ENCODE measurements around the gene ALDOA.

The ALDOA gene

GRCh38 chr16:30096862-30097563 is 31.5 kb downstream of the ALDOA start:
- H3K4me1 ChIP-seq (ENCODE audit: control insufficient read depth, insufficient read depth, low read length, poor library complexity, severe bottlenecking): peaks cover 25% of the 10 kb centered on the region
- H3K27ac ChIP-seq (ENCODE audit: insufficient read depth, low read length, poor library complexity, severe bottlenecking): peak overlapping the region; percentile 69
- no peaks in the 10 kb centered on the region for H3K27me3 ChIP-seq (replicated peaks; ENCODE audit: control insufficient read depth, insufficient read depth, low read length, poor library complexity, severe bottlenecking)
- peaks cover 20% of the 10 kb centered on the region for H3K9me3 ChIP-seq (ENCODE audit: control insufficient read depth, low read length)
- H3K4me3 ChIP-seq (ENCODE audit: insufficient read depth, low read depth, low read length, poor library complexity, severe bottlenecking): no peak overlapping the region
- DNase-seq: no peak
- H3K36me3 ChIP-seq (ENCODE audit: control insufficient read depth, insufficient read depth, low read length): peaks cover 8% of the 10 kb centered on the region

- Histone ChIP-seq H3K4me1 (ENCODE audit: control insufficient read depth, insufficient read depth, low read length, poor library complexity, severe bottlenecking) (no peaks in the 10 kb centered on the region), H3K36me3 (ENCODE audit: control insufficient read depth, insufficient read depth, low read length) (peaks cover 15% of the 10 kb centered on the region), H3K27ac (ENCODE audit: insufficient read depth, low read length, poor library complexity, severe bottlenecking) (no peak overlapping the region), H3K27me3 (replicated peaks; ENCODE audit: control insufficient read depth, insufficient read depth, low read length, poor library complexity, severe bottlenecking) (no peaks in the 10 kb centered on the region), H3K4me3 (ENCODE audit: insufficient read depth, low read depth, low read length, poor library complexity, severe bottlenecking) (no peak overlapping the region), H3K9me3 (ENCODE audit: control insufficient read depth, low read length) (no peaks in the 10 kb centered on the region)
- DNase-seq: no peak
These were observed 38.5 kb downstream of the ALDOA start for GRCh38 chr16:30104090-30104489.

DNA sequence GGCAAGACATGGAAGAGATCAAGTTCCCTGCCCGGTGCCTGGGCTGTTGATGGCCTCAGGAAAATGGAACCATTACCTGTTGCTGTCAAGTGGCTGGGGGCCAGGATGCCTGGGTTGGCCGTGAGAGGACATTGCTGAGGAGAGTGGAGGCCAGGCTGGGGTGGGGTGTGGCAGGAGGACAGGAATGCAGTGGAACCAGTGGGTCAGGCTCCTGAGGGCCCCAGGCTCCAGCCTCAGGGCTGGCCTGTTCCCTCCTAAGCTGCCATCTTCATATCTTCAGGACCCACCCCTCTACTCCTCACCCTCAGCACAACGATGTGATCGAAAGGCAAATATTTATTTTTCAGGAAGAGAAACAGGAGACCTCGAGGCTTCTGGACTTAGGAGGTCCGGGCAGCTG is 38.9 kb downstream of the ALDOA start:
- H3K36me3 ChIP-seq (ENCODE audit: control insufficient read depth, insufficient read depth, low read length): peaks cover 15% of the 10 kb centered on the region
- H3K9me3 ChIP-seq (ENCODE audit: control insufficient read depth, low read length): no peaks in the 10 kb centered on the region
- no peak overlapping the region for H3K27ac ChIP-seq (ENCODE audit: insufficient read depth, low read length, poor library complexity, severe bottlenecking)
- no peaks in the 10 kb centered on the region for H3K4me1 ChIP-seq (ENCODE audit: control insufficient read depth, insufficient read depth, low read length, poor library complexity, severe bottlenecking)
- no peak for DNase-seq
- H3K27me3 ChIP-seq (replicated peaks; ENCODE audit: control insufficient read depth, insufficient read depth, low read length, poor library complexity, severe bottlenecking): no peaks in the 10 kb centered on the region
- no peak overlapping the region for H3K4me3 ChIP-seq (ENCODE audit: insufficient read depth, low read depth, low read length, poor library complexity, severe bottlenecking)

- DNase-seq: no peak
- H3K4me3 ChIP-seq (ENCODE audit: insufficient read depth, low read depth, low read length, poor library complexity, severe bottlenecking): no peak overlapping the region
- peaks cover 4% of the 10 kb centered on the region for H3K4me1 ChIP-seq (ENCODE audit: control insufficient read depth, insufficient read depth, low read length, poor library complexity, severe bottlenecking)
- no peaks in the 10 kb centered on the region for H3K9me3 ChIP-seq (ENCODE audit: control insufficient read depth, low read length)
- no peak overlapping the region for H3K27ac ChIP-seq (ENCODE audit: insufficient read depth, low read length, poor library complexity, severe bottlenecking)
- peaks cover 23% of the 10 kb centered on the region for H3K36me3 ChIP-seq (ENCODE audit: control insufficient read depth, insufficient read depth, low read length)
- no peaks in the 10 kb centered on the region for H3K27me3 ChIP-seq (replicated peaks; ENCODE audit: control insufficient read depth, insufficient read depth, low read length, poor library complexity, severe bottlenecking)
These were observed 42.7 kb downstream of the ALDOA start for GRCh38 chr16:30108059-30108850.

- Histone ChIP-seq H3K36me3 (ENCODE audit: control insufficient read depth, insufficient read depth, low read length) (peaks cover 19% of the 10 kb centered on the region), H3K27me3 (replicated peaks; ENCODE audit: control insufficient read depth, insufficient read depth, low read length, poor library complexity, severe bottlenecking) (no peaks in the 10 kb centered on the region), H3K4me1 (ENCODE audit: control insufficient read depth, insufficient read depth, low read length, poor library complexity, severe bottlenecking) (peaks cover 21% of the 10 kb centered on the region), H3K9me3 (ENCODE audit: control insufficient read depth, low read length) (no peaks in the 10 kb centered on the region), H3K27ac (ENCODE audit: insufficient read depth, low read length, poor library complexity, severe bottlenecking) (no peak overlapping the region), H3K4me3 (ENCODE audit: insufficient read depth, low read depth, low read length, poor library complexity, severe bottlenecking) (no peak overlapping the region)
- no peak for DNase-seq
These were observed 45.1 kb downstream of the ALDOA start for GRCh38 chr16:30110661-30111060.

GRCh38 chr16:30112197-30113030 is 46.9 kb downstream of the ALDOA start:
- no peak overlapping the region for H3K4me3 ChIP-seq (ENCODE audit: insufficient read depth, low read depth, low read length, poor library complexity, severe bottlenecking)
- peaks cover 30% of the 10 kb centered on the region for H3K36me3 ChIP-seq (ENCODE audit: control insufficient read depth, insufficient read depth, low read length)
- no peak overlapping the region for H3K27ac ChIP-seq (ENCODE audit: insufficient read depth, low read length, poor library complexity, severe bottlenecking)

DNA sequence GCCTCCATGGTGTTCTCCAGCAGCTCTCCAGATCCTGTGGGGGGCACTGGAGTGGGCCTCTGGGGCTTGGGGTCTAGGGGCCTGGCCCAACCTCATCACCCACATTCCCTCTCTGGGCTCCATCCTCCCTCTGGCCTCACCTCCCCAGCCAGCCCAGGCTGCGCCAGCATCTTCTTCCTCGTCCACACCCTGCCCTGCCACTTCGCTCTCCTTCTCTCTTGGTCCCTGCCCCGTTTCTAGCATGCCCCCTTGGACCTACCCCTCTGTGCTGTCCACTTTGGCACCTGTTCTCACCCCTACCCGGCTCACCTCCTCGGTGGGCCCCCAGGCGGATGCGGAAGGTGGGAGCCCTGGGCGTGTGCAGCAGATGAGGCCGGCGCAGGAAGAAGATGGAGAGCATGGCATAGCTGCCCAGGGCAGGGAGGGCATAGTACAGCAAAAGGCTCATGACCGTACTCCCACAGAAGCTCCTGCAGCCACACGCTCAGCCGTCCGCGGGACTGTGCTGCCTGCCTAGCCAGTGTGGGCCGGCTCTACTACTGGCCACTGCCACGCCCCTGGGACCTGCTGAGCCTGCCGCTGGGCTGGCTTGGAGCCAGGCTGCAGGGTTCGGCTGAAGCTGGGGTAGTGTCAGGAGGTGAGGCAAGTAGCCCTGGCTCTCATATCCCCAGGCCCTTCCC is 47.6 kb downstream of the ALDOA start, which contains the start of gene GDPD3:
Gene GDPD3 (minus strand): TSS at position 507 of the 680 bp plus-strand sequence. CDS start 59 bp downstream, at position 448.
- no peaks in the 10 kb centered on the region for H3K27me3 ChIP-seq (replicated peaks; ENCODE audit: control insufficient read depth, insufficient read depth, low read length, poor library complexity, severe bottlenecking)
- H3K9me3 ChIP-seq (ENCODE audit: control insufficient read depth, low read length): no peaks in the 10 kb centered on the region
- peak within 1 kb of the TSS; percentile 6 for H3K27ac ChIP-seq (ENCODE audit: insufficient read depth, low read length, poor library complexity, severe bottlenecking)
- H3K36me3 ChIP-seq (ENCODE audit: control insufficient read depth, insufficient read depth, low read length): peaks cover 33% of the 10 kb centered on the region
- DNase-seq: no peak
- no peak within 1 kb of the TSS for H3K4me3 ChIP-seq (ENCODE audit: insufficient read depth, low read depth, low read length, poor library complexity, severe bottlenecking)
- peaks cover 21% of the 10 kb centered on the region for H3K4me1 ChIP-seq (ENCODE audit: control insufficient read depth, insufficient read depth, low read length, poor library complexity, severe bottlenecking)

More at GRCh38 chr16:30112197-30113030, 46.9 kb downstream of the ALDOA start:
- DNase-seq: peak in 2 of 3 donors; percentile 19 to 43
- no peaks in the 10 kb centered on the region for H3K27me3 ChIP-seq (replicated peaks; ENCODE audit: control insufficient read depth, insufficient read depth, low read length, poor library complexity, severe bottlenecking)
- H3K4me1 ChIP-seq (ENCODE audit: control insufficient read depth, insufficient read depth, low read length, poor library complexity, severe bottlenecking): peaks cover 21% of the 10 kb centered on the region
- no peaks in the 10 kb centered on the region for H3K9me3 ChIP-seq (ENCODE audit: control insufficient read depth, low read length)

- H3K4me3 ChIP-seq (ENCODE audit: insufficient read depth, low read depth, low read length, poor library complexity, severe bottlenecking): no peak overlapping the region
- no peaks in the 10 kb centered on the region for H3K27me3 ChIP-seq (replicated peaks; ENCODE audit: control insufficient read depth, insufficient read depth, low read length, poor library complexity, severe bottlenecking)
- peaks cover 21% of the 10 kb centered on the region for H3K4me1 ChIP-seq (ENCODE audit: control insufficient read depth, insufficient read depth, low read length, poor library complexity, severe bottlenecking)
- peaks cover 31% of the 10 kb centered on the region for H3K36me3 ChIP-seq (ENCODE audit: control insufficient read depth, insufficient read depth, low read length)
- H3K9me3 ChIP-seq (ENCODE audit: control insufficient read depth, low read length): no peaks in the 10 kb centered on the region
- peak overlapping the region; percentile 6 for H3K27ac ChIP-seq (ENCODE audit: insufficient read depth, low read length, poor library complexity, severe bottlenecking)
- no peak for DNase-seq
These were observed 48.3 kb downstream of the ALDOA start for GRCh38 chr16:30113711-30114333.

DNA sequence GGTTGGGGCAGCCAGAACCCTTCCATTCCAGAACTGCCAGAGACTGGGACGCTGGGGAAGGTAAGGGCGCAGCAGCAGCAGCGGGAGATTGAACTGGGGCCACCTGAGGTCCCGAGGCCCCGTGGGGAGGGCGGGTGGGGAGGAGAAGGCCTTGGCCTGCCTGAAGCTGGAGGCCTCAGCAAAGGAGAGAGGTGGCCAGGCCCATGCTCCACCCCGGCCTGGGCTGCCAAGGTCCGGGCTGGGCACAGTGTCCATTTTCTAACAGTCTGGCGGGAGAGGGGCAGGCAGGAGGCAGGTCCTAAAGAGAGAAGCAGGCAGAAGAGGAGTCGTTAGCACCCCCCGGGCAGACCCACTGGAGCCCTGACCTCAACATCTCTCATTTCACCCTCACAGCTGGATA is 48.9 kb downstream of the ALDOA start:
- H3K4me3 ChIP-seq (ENCODE audit: insufficient read depth, low read depth, low read length, poor library complexity, severe bottlenecking): no peak overlapping the region
- no peaks in the 10 kb centered on the region for H3K27me3 ChIP-seq (replicated peaks; ENCODE audit: control insufficient read depth, insufficient read depth, low read length, poor library complexity, severe bottlenecking)
- H3K4me1 ChIP-seq (ENCODE audit: control insufficient read depth, insufficient read depth, low read length, poor library complexity, severe bottlenecking): peaks cover 21% of the 10 kb centered on the region
- H3K36me3 ChIP-seq (ENCODE audit: control insufficient read depth, insufficient read depth, low read length): peaks cover 34% of the 10 kb centered on the region
- H3K27ac ChIP-seq (ENCODE audit: insufficient read depth, low read length, poor library complexity, severe bottlenecking): no peak overlapping the region
- H3K9me3 ChIP-seq (ENCODE audit: control insufficient read depth, low read length): no peaks in the 10 kb centered on the region
- no peak for DNase-seq
